ENCODE results near the gene TRPM2.

- no peak for TF ChIP-seq EZH2 (IDR thresholded peaks at IDR 0.05; ENCODE audit: low read depth, low read length, severe bottlenecking)
- no peak for TF ChIP-seq JUND (IDR thresholded peaks at IDR 0.05; ENCODE audit: low read length)
- TF ChIP-seq GABPA (IDR thresholded peaks at IDR 0.05; ENCODE audit: borderline replicate concordance, insufficient read depth, low read length), result no peak
- TF ChIP-seq CTCF (IDR thresholded peaks at IDR 0.05; ENCODE audit: control extremely low read depth in 1 of 3, insufficient read depth in 1 of 3, low read depth in 1 of 3, low read length in 3 of 3), result no peak
- TF ChIP-seq POLR2AphosphoS5 (IDR thresholded peaks at IDR 0.05; ENCODE audit: low read depth, low read length), result no peak
- no peak for TF ChIP-seq POLR2A (IDR thresholded peaks at IDR 0.05; ENCODE audit: control extremely low read depth in 1 of 2, low read depth in 2 of 2, low read length in 2 of 2)
- TF ChIP-seq TAF1 (IDR thresholded peaks at IDR 0.05; ENCODE audit: low read depth, low read length), result no peak
- no peak for TF ChIP-seq RAD21 (IDR thresholded peaks at IDR 0.05 in 1 of 2, conservative IDR thresholded peaks at IDR 0.05 in 1 of 2; ENCODE audit: low read depth in 2 of 2, low read length in 2 of 2)
- TF ChIP-seq MAX (IDR thresholded peaks at IDR 0.05), result no peak
- no peak for TF ChIP-seq TEAD4 (IDR thresholded peaks at IDR 0.05; ENCODE audit: low read depth, low read length)
- no peak for TF ChIP-seq JUN (IDR thresholded peaks at IDR 0.05; ENCODE audit: low read depth, low read length)
- TF ChIP-seq NANOG (IDR thresholded peaks at IDR 0.05; ENCODE audit: insufficient read depth, low read depth, low read length, poor library complexity, severe bottlenecking), result no peak
- no peak for TF ChIP-seq SP4 (IDR thresholded peaks at IDR 0.05; ENCODE audit: low read length)
Measured at GRCh38 chr21:44344541-44345183, 8.8 kb upstream of the TRPM2 start.

All from H1 (cell line).